NB4 (cell line): Measurements from ENCODE around the gene TTYH1.

Source experiments
- DNase-seq: peaks from one replicate; pipeline ENCODE4 v3.0.0; 2010; ENCODE audit warnings: low read depth
- H3K4me3 ChIP-seq: one replicate; pipeline ENCODE4 v1.5.1; 2011; ENCODE audit warnings: mild to moderate bottlenecking, low read depth, low read length, moderate library complexity
- MYC ChIP-seq: IDR thresholded peaks from 2 replicates; pipeline ENCODE4 v1.6.1; 2011; ENCODE audit warnings: low read depth, low read length
- POLR2A ChIP-seq: IDR thresholded peaks from 2 replicates; pipeline ENCODE4 v1.6.1; 2011; ENCODE audit warnings: mild to moderate bottlenecking; ENCODE audit not compliant: insufficient read length; ENCODE audit errors: extremely low read depth
- TF ChIP-seq, protein P1 (sequence below): IDR thresholded peaks from one replicate; pipeline ENCODE4 v1.5.1; 2012; ENCODE audit warnings: low read depth, low read length
- TF ChIP-seq, protein P2 (sequence below): IDR thresholded peaks from 2 replicates; pipeline ENCODE4 v1.6.1; 2011; ENCODE audit warnings: low read depth, low read length

TTYH1 gene

DNA sequence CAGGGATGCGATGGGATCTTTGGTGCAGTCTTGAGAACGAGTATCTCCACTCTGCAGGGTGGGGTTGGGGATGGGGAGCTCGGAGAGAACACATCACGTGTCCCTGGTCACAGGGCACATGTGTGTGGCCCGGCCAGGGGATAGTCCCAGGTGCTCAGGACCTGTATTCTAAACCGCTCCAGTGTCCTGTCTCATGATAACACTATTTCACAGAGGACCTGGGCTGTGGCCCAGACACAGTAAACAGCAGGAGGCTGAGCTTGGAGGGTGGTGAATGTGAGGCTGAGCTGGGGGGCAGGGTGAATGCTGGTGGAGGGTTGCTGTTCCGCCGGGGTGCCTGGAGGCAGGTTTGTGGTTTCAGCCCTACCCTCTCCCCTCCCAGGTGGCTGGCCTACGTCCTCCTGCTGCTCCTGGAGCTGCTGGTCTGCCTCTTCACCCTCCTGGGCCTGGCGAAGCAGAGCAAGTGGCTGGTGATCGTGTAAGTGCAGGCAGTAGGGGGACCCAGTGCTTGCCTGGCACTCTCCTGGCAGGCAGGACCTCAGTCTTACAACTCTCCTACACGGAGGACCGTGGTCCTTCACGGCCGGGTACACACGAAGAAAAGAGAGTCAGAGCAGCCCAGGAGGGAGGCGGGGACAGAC, 11.1 kb downstream of the TTYH1 start:
- no peak overlapping the region for H3K4me3 ChIP-seq
- TF ChIP-seq POLR2A (no peak), MYC (no peak)
- TF ChIP-seq, protein P1, sequence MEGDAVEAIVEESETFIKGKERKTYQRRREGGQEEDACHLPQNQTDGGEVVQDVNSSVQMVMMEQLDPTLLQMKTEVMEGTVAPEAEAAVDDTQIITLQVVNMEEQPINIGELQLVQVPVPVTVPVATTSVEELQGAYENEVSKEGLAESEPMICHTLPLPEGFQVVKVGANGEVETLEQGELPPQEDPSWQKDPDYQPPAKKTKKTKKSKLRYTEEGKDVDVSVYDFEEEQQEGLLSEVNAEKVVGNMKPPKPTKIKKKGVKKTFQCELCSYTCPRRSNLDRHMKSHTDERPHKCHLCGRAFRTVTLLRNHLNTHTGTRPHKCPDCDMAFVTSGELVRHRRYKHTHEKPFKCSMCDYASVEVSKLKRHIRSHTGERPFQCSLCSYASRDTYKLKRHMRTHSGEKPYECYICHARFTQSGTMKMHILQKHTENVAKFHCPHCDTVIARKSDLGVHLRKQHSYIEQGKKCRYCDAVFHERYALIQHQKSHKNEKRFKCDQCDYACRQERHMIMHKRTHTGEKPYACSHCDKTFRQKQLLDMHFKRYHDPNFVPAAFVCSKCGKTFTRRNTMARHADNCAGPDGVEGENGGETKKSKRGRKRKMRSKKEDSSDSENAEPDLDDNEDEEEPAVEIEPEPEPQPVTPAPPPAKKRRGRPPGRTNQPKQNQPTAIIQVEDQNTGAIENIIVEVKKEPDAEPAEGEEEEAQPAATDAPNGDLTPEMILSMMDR: no peak
- TF ChIP-seq, protein P2, sequence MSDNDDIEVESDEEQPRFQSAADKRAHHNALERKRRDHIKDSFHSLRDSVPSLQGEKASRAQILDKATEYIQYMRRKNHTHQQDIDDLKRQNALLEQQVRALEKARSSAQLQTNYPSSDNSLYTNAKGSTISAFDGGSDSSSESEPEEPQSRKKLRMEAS: no peak
- DNase-seq: no peak

DNA sequence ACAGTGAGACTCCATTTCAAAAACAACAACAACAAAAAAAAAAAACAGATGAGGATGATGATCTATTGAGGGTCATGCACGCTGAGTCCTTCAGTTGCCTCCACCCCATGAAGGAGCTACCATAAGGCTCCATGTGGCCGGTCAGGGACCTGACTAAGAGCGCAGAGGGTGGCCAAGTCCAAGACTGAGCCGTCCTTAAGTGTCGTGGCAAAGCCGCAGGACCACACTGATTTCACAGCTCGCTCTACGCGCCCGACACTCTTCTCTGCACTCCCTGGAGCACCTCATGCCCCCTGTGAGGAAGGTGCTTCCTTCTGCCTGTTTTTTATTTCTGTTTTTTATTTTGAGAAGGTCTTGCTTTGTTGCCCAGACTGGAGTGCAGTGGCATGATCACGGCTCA, 12.3 kb downstream of the TTYH1 start:
- no peak for DNase-seq
- no peak overlapping the region for H3K4me3 ChIP-seq
- TF ChIP-seq, protein P1: no peak
- TF ChIP-seq MYC: no peak
- TF ChIP-seq POLR2A: no peak

DNA sequence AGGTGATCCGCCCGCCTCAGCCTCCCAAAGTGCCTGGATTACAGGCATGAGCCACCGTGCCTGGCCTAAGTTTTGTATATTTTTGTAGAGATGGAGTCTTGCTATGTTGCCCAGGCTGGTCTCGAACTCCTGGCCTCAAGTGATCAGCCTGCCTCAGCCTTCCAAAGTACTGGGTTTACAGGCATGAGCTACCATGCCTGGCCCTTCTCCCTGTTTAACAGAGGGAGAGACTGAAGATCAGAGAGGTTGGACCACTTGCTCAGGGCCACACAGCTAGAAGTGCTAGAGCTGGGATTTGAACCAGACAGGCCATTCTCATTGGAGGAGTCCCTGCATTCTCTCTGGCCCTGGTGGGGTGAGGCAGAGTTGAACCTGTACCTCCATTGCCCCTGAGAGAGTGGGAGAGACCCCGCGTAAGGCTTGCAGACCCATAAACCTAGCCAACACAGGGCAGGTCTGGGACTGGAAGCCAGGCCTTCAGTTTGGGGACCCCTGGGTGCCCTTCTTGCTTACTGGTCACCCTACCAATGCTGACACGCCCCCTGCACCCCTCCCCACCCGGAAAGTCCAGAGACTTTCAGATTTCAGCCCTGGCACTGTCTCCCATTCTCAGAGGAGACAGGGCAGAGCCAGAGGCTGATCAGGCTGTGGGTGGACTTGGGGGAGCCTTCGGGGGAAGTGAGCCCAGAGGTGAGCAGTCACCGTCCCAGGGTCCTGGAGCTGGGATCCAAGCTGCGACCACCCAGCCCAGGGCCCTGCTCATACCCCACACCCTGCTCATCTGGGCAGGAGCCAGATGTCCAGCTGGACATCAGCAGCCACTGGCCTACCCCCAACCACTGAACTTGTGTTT, 13.3 kb downstream of the TTYH1 start:
- no peak for DNase-seq
- TF ChIP-seq POLR2A: no peak
- TF ChIP-seq MYC: no peak
- TF ChIP-seq, protein P1: no peak
- TF ChIP-seq, protein P2: no peak
- no peak overlapping the region for H3K4me3 ChIP-seq

DNA sequence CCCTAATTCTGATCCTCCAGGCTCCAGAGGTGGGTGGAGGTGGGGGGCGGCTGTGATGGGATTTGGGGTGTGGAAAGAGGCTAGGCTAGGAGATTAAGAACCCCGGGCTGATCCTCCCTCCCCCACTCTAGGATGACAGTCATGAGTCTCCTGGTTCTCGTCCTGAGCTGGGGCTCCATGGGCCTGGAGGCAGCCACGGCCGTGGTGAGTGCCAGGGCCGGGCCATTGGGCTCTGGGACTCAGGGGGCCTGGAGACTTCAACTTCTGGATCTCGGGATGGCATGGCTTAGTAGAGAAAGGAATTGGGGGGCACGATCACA, 13.9 kb downstream of the TTYH1 start:
- H3K4me3 ChIP-seq: no peak overlapping the region
- TF ChIP-seq, protein P1: no peak
- TF ChIP-seq, protein P2: no peak
- TF ChIP-seq MYC (no peak), POLR2A (no peak)
- no peak for DNase-seq

DNA sequence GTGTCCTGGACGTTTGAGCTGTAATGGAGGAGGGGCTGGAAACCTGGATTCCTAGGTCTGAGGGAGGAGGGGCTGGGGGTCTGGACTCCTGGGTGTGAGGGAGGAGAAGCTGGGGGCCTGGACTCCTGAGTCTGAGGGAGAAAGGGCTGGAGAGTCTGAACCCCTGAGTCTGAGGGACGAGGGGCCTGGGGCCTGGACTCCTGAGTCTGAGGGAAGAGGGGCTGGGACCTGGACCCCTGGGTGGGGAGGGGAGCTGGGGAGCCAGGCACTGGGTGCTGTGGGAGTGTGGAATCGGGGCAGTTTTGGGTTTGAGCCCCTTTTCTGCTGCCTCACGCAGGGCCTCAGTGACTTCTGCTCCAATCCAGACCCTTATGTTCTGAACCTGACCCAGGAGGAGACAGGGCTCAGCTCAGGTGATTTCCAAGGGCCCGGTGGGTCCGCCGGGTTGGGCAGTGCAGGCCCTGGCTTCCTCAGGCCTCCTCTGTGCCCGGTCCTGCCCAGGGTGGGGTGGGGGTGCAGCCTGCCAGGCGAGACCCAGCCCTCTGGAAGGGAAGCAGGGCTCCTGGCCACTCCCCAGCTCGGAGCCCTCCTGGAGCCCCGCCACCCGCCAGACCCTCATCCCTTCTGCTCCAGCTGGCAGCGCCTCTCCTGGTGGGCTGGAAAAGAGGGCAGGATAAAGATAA, 14.4 kb downstream of the TTYH1 start:
- DNase-seq: no peak
- no peak overlapping the region for H3K4me3 ChIP-seq
- TF ChIP-seq, protein P1: no peak
- TF ChIP-seq POLR2A: no peak
- TF ChIP-seq, protein P2: no peak
- no peak for TF ChIP-seq MYC
